K562 (cell line): ENCODE results near the gene SRSF9. TPM values are rescaled to one million over a fixed set of nuclear protein-coding genes. Genes with fewer than 3 reads are reported as not detected.

Experiments
- ATAC-seq: fragments of 200-7000 bp; cut with Tn5 transposase; 3 replicates; pipeline ENCODE4 v1.9.1; 2020; ENCODE audit warnings: moderate library complexity
- BruUV-seq: library from RNA; stranded (reverse); fragments of 400-500 nt; replicated peaks from 2 replicates; lab custom pipeline; 2021; lab: Mats Ljungman, UMichigan
- CTCF ChIA-PET: fragments of 300-600 bp; formaldehyde crosslinking; extraction: SDS; loops from one replicate; lab custom pipeline; 2021; ENCODE audit warnings: low intra/inter-chr PET ratio; lab: Yijun Ruan, JAX
- POLR2A ChIA-PET: fragments of 300-600, 350-650 bp; sonication (Branson Sonifier 250); formaldehyde crosslinking; extraction: SDS; loops from one replicate; lab custom pipeline; 2021; ENCODE audit warnings: antibody characterized with exemption, inconsistent platforms; lab: Yijun Ruan, JAX
- DNase-seq, 4 experiments: peaks; one replicate each; pipeline versions ENCODE4 v3.0.0 to v3.0.0-alpha.2; 2011 to 2018; ENCODE audit warnings: low spot score in 3 of 4, mixed read lengths in 3 of 4; ENCODE audit errors: extremely low read depth in 1 of 4
- FAIRE-seq: peaks from 2 replicates; lab custom pipeline; 2011; peaks lifted over from hg19 to GRCh38; lab: Jason Lieb, UNC
- H2AFZ ChIP-seq: 2 replicates; pipeline ENCODE4 v1.6.0; 2011; ENCODE audit warnings: low read depth, low read length, control low read depth, inconsistent platforms
- H3K27ac ChIP-seq: fragments of 200-600 bp; 3 replicates; pipeline ENCODE4 v1.8.0; 2011; ENCODE audit warnings: low read depth, mild to moderate bottlenecking, control low read depth, inconsistent platforms, low read length, moderate library complexity, mixed read lengths; ENCODE audit errors: extremely low read depth
- H3K27me3 ChIP-seq, 2 experiments: fragments of 300-600 bp in 1 of 2; 2 replicates in 1 of 2; 3 replicates in 1 of 2; pipeline versions ENCODE4 v1.6.0 to v1.8.0; 2011; ENCODE audit warnings: inconsistent platforms in 2 of 2, low read length in 2 of 2, mild to moderate bottlenecking in 1 of 2, mixed read lengths in 1 of 2, moderate library complexity in 1 of 2; ENCODE audit not compliant: control insufficient read depth in 2 of 2, insufficient read depth in 2 of 2
- H3K36me3 ChIP-seq: fragments of 300-600 bp; 3 replicates; pipeline ENCODE4 v1.8.0; 2011; ENCODE audit warnings: mild to moderate bottlenecking, low read length, inconsistent platforms; ENCODE audit not compliant: control insufficient read depth, insufficient read depth
- H3K4me1 ChIP-seq, 2 experiments: fragments of 200-600 bp in 1 of 2; replicated peaks in 1 of 2; 2 replicates in 1 of 2; 3 replicates in 1 of 2; pipeline versions ENCODE4 v1.5.1 to v1.8.0; 2011; ENCODE audit warnings: inconsistent platforms in 2 of 2, low read length in 2 of 2, mild to moderate bottlenecking in 1 of 2, mixed read lengths in 1 of 2, moderate library complexity in 1 of 2; ENCODE audit not compliant: control insufficient read depth in 2 of 2, insufficient read depth in 2 of 2
- H3K4me2 ChIP-seq: 2 replicates; pipeline ENCODE4 v1.6.1; 2011; ENCODE audit warnings: low read length, control low read depth, inconsistent platforms, mixed read lengths; ENCODE audit not compliant: insufficient read depth
- H3K4me3 ChIP-seq: fragments of 200-600 bp; sonication (generic), shearing (Covaris generic); 2 replicates; pipeline ENCODE4 v1.5.1; 2016; ENCODE audit warnings: control low read depth, inconsistent platforms
- H3K79me2 ChIP-seq: fragments of 200-600 bp; 3 replicates; pipeline ENCODE4 v1.8.0; 2011; ENCODE audit warnings: low read length, inconsistent platforms; ENCODE audit not compliant: control insufficient read depth, insufficient read depth
- H3K9ac ChIP-seq, 2 experiments: 2 replicates each; pipeline versions ENCODE4 v1.6.0 to v1.6.1; 2011; ENCODE audit warnings: low read depth in 2 of 2, low read length in 2 of 2, control low read depth in 1 of 2, inconsistent platforms in 1 of 2, mild to moderate bottlenecking in 1 of 2, mixed read lengths in 1 of 2; ENCODE audit not compliant: insufficient read depth in 1 of 2
- H3K9me1 ChIP-seq: one replicate; pipeline ENCODE4 v1.6.0; 2011; ENCODE audit warnings: inconsistent platforms, mild to moderate bottlenecking, low read length, moderate library complexity; ENCODE audit not compliant: control insufficient read depth, insufficient read depth
- H3K9me3 ChIP-seq: replicated peaks from 2 replicates; pipeline ENCODE4 v1.5.1; 2011; ENCODE audit warnings: low read depth, low read length, inconsistent platforms; ENCODE audit not compliant: control insufficient read depth, insufficient read depth
- H4K20me1 ChIP-seq: replicated peaks from 2 replicates; pipeline ENCODE4 v1.6.1; 2011; ENCODE audit warnings: low read length, inconsistent platforms, mixed read lengths; ENCODE audit not compliant: control insufficient read depth, insufficient read depth
- BCOR ChIP-seq: fragments of 450-650 bp; IDR thresholded peaks from 2 replicates; pipeline ENCODE4 v1.6.1; 2016
- GMEB1 ChIP-seq: fragments of 250-450 bp; sonication (Bioruptor Pico); IDR thresholded peaks from 2 replicates; pipeline ENCODE4 v1.4.0; 2020; ENCODE audit warnings: mild to moderate bottlenecking
- HOXB6 ChIP-seq: fragments of 250-450 bp; sonication (Bioruptor Pico); IDR thresholded peaks from 2 replicates; pipeline ENCODE4 v1.5.1; 2022; ENCODE audit warnings: mild to moderate bottlenecking, borderline replicate concordance
- KDM1A ChIP-seq, 2 experiments: fragments of 450-650 bp; IDR thresholded peaks; 2 replicates each; pipeline ENCODE4 v1.6.1; 2016; ENCODE audit warnings: mild to moderate bottlenecking in 2 of 2
- MIER1 ChIP-seq: fragments of 450-650 bp; IDR thresholded peaks from 2 replicates; pipeline ENCODE4 v1.6.1; 2016; ENCODE audit warnings: antibody characterized with exemption, mild to moderate bottlenecking, low read depth
- RBM25 ChIP-seq: fragments of 200-400 bp; formaldehyde crosslinking; IDR thresholded peaks from 2 replicates; pipeline ENCODE4 v1.6.1; 2018; ENCODE audit warnings: low read length, low read depth, moderate library complexity; ENCODE audit not compliant: severe bottlenecking
- SP2 ChIP-seq: IDR thresholded peaks from 2 replicates; pipeline ENCODE4 v1.6.1; 2011; ENCODE audit warnings: mild to moderate bottlenecking, low read depth, low read length, moderate library complexity; ENCODE audit not compliant: poor library complexity, severe bottlenecking; ENCODE audit errors: extremely low read depth
- ZNF12 ChIP-seq: sonication (generic); formaldehyde crosslinking; IDR thresholded peaks from 2 replicates; pipeline ENCODE4 v1.4.0; 2020; ENCODE audit warnings: mild to moderate bottlenecking, missing genetic modification reagents
- ZNF644 ChIP-seq: fragments of 200-800 bp; sonication (Bioruptor generic); IDR thresholded peaks from 2 replicates; pipeline ENCODE4 v1.6.1; 2016; ENCODE audit warnings: low read depth, missing genetic modification characterization, missing compliant biosample characterization
- WGBS: fragments of 100-300 bp; shearing (Covaris generic); methylation state at CpG from one replicate; pipeline ENCODE4 v1.1.6; 2016; ENCODE audit warnings: low coverage, mixed read lengths; ENCODE audit not compliant: insufficient coverage; ENCODE audit errors: missing lambda C conversion rate; 5-methylcytosine and 5-hydroxymethylcytosine counted together
- in situ Hi-C: fragments of 300-500 bp; cut with MboI; formaldehyde crosslinking; loops from 4 replicates; pipeline ENCODE4 v1.15.0; 2018; ENCODE audit warnings: inconsistent platforms, mixed read lengths
- intact Hi-C: fragments of 100-400 bp; cut with micrococcal nuclease; formaldehyde crosslinking; loops from 2 replicates; pipeline ENCODE4 v1.14.2; 2022
- polyA plus RNA-seq, 8 experiments: library from polyadenylated mRNA; depleted of rRNA in 4 of 8; stranded (reverse) in 5 of 8; unstranded in 3 of 8; fragments of >200 nt; fragmentation: Nextera tagmentation in 2 of 8; fragmentation: Illumina TruSeq in 1 of 8; extraction: Ambion mirVana in 2 of 8; extraction: Trizol in 1 of 8; gene quantifications; 2 replicates each; pipeline versions ENCODE4 v1.2.1 to v1.2.3, GENCODE V29; 2011 to 2014; ENCODE audit warnings: inconsistent platforms in 1 of 8, missing spikeins in 1 of 8
- total RNA-seq, 7 experiments: library from RNA; depleted of rRNA in 6 of 7; stranded (reverse); fragments of >200 nt in 6 of 7; fragmentation: Illumina TruSeq in 2 of 7; extraction: Trizol in 2 of 7; gene quantifications; 2 replicates each; pipeline versions ENCODE4 v1.2.1 to v1.2.3, GENCODE V29; 2011 to 2021; ENCODE audit warnings: low replicate concordance in 1 of 7
- TF ChIP-seq, protein P1 (sequence below): fragments of 250-450 bp; sonication (Bioruptor Pico); IDR thresholded peaks from 2 replicates; pipeline ENCODE4 v1.8.0; 2022; ENCODE audit warnings: moderate library complexity, mild to moderate bottlenecking, inconsistent platforms

Gene SRSF9
- total and polyA plus RNA-seq, 9 of the 15 experiments (the other 6 are each of a cell fraction or from before 2014, with no cell fraction given) = 40.3 to 291 (median 230) TPM

- WGBS = 93% methylated on average over 2 of the region's 2 CpGs
- no peak overlapping the region for H3K4me3 ChIP-seq
- H3K79me2 ChIP-seq = peaks cover 21% of the 10 kb centered on the region
- H3K9ac ChIP-seq = peak overlapping the region in 1 of 2 experiments; percentile 81; a peak in 2 of 4 replicates
- H2AFZ ChIP-seq = no peak overlapping the region
- FAIRE-seq (no peak), DNase-seq (no peak), ATAC-seq (no peak)
- H4K20me1 ChIP-seq = no peaks in the 10 kb centered on the region
- ChIA-PET CTCF (no interaction called here), POLR2A (interaction anchor here (0.7 to 3.6 kb wide), 9 partner anchors 8 to 50 kb away, joined by 3 to 14 read pairs (median 3); partner anchors contain the start of gene COQ5)
- TF ChIP-seq ZNF644 (tag) = no peak
- TF ChIP-seq, protein P1, sequence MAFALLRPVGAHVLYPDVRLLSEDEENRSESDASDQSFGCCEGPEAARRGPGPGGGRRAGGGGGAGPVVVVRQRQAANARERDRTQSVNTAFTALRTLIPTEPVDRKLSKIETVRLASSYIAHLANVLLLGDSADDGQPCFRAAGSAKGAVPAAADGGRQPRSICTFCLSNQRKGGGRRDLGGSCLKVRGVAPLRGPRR (CRISPR knock-in tag) = no peak
- TF ChIP-seq SP2 = no peak
- no peak for TF ChIP-seq ZNF12 (CRISPR knock-in tag)
- TF ChIP-seq BCOR = peak; percentile 53; the same call in 1 of the 2 replicates
- TF ChIP-seq HOXB6 = no peak
- TF ChIP-seq MIER1 = no peak
- peak; percentile 86 for TF ChIP-seq RBM25
- TF ChIP-seq KDM1A (IDR thresholded peaks at IDR 0.05) = peak in 1 of 2 experiments; percentile 51; a peak in 2 of 4 replicates
- no peak for TF ChIP-seq GMEB1
- H3K27me3 ChIP-seq = no peaks in the 10 kb centered on the region
- H3K9me3 ChIP-seq = no peaks in the 10 kb centered on the region
- peaks cover 9 to 28% of the 10 kb centered on the region in 2 experiments; a peak in 4 of 5 replicates for H3K4me1 ChIP-seq
- in situ Hi-C loops = no loop called here
- peaks cover 26% of the 10 kb centered on the region for H3K36me3 ChIP-seq
- BruUV-seq = no TSS peak
- intact Hi-C loops = no loop called here
- no peak overlapping the region for H3K27ac ChIP-seq
- H3K4me2 ChIP-seq = no peak overlapping the region
- H3K9me1 ChIP-seq = no peaks in the 10 kb centered on the region
These were observed 21.4 kb upstream of the SRSF9 start for GRCh38 chr12:120490833-120491512.
